ENCODE data around the gene ATP2A2. TPM values are rescaled to one million over a fixed set of nuclear protein-coding genes. Genes with fewer than 3 reads are reported as not detected.

The ATP2A2 gene
- total RNA-seq (100 to 1,000 TPM in 6 of 7 donors, 10 to 100 TPM in 1; 89.8 to 143 (median 118) TPM), polyA plus RNA-seq (10 to 100 TPM in 2 of 3 donors, 1 to 10 TPM in 1; 7.8 to 18.4 (median 12.3) TPM)
- long read RNA-seq, donor 1 = 0 reads
- long read RNA-seq, donor 2, full-length matches to known transcripts = 4 of 4 reads
- long read RNA-seq, donor 2, partial matches to known transcripts = 0 of 4 reads
- long read RNA-seq, donor 2, other reads (novel, unspliced or antisense) = 0 of 4 reads

GRCh38 chr12:110280779-110281548 is at the start of gene ATP2A2:
Gene ATP2A2, plus strand, starts transcription at chr12:110281247. Its CDS starts 543 bp downstream, at chr12:110281790.
- H3K27me3 ChIP-seq (replicated peaks in 1 of 7) = no peaks in the 10 kb centered on the region
- TF ChIP-seq POLR2AphosphoS5 (IDR thresholded peaks at IDR 0.05) (peak; percentile 92 to 97 (median 94)), CTCF (IDR thresholded peaks at IDR 0.05 in 8 of 11, conservative IDR thresholded peaks at IDR 0.05 in 3 of 11) (peak in 2 of 11 experiments; percentile 3 to 8), POLR2A (IDR thresholded peaks at IDR 0.05) (peak in 2 of 3 donors; percentile 77 to 94)
- DNase-seq = peak; percentile 97
- H3K9me3 ChIP-seq = no peaks in the 10 kb centered on the region
- peaks cover 0 to 20% (median 0%) of the 10 kb centered on the region in 6 donors for H3K36me3 ChIP-seq
- peaks cover 37 to 54% (median 46%) of the 10 kb centered on the region in 6 donors for H3K4me1 ChIP-seq
- H3K4me3 ChIP-seq = peak within 1 kb of the TSS; percentile 73 to 93 (median 90)
- intact Hi-C loops (cut with DNase I; ENCODE audit: low total_unique reads) = no loop called here
- 0 to 1% (median 1%) methylated on average over 45 to 108 of the region's 108 CpGs for WGBS, 5 donors
- peak within 1 kb of the TSS; percentile 89 to 99 (median 98) for H3K27ac ChIP-seq

GRCh38 chr12:110233212-110233903 is 47.7 kb upstream of the ATP2A2 start:
- WGBS, 5 donors = 76 to 89% (median 87%) methylated on average over 6 of the region's 6 CpGs
- Histone ChIP-seq H3K36me3 (no peaks in the 10 kb centered on the region), H3K9me3 (no peaks in the 10 kb centered on the region), H3K4me1 (peaks cover 0 to 20% (median 0%) of the 10 kb centered on the region in 6 donors), H3K27ac (no peak overlapping the region), H3K4me3 (no peak overlapping the region), H3K27me3 (replicated peaks in 1 of 7) (no peaks in the 10 kb centered on the region)
- intact Hi-C loops (cut with DNase I; ENCODE audit: low total_unique reads) = no loop called here
- no peak for DNase-seq
- TF ChIP-seq POLR2AphosphoS5 (IDR thresholded peaks at IDR 0.05) (no peak), POLR2A (IDR thresholded peaks at IDR 0.05) (no peak), CTCF (IDR thresholded peaks at IDR 0.05 in 8 of 11, conservative IDR thresholded peaks at IDR 0.05 in 3 of 11) (no peak)

- Histone ChIP-seq H3K27me3 (replicated peaks in 1 of 7) (no peaks in the 10 kb centered on the region), H3K9me3 (no peaks in the 10 kb centered on the region), H3K27ac (peak overlapping the region in 5 of 8 donors; percentile 20 to 59 (median 43)), H3K4me1 (peaks cover 0 to 20% (median 0%) of the 10 kb centered on the region in 6 donors), H3K36me3 (no peaks in the 10 kb centered on the region), H3K4me3 (no peak overlapping the region)
- intact Hi-C loops (cut with DNase I; ENCODE audit: low total_unique reads) = no loop called here
- TF ChIP-seq POLR2AphosphoS5 (IDR thresholded peaks at IDR 0.05) (no peak), CTCF (IDR thresholded peaks at IDR 0.05 in 8 of 11, conservative IDR thresholded peaks at IDR 0.05 in 3 of 11) (no peak), POLR2A (IDR thresholded peaks at IDR 0.05) (no peak)
- 26 to 52% (median 38%) methylated on average over 2 of the region's 2 CpGs for WGBS, 5 donors
- no peak for DNase-seq
Measured at GRCh38 chr12:110234331-110234751, 46.7 kb upstream of the ATP2A2 start.
